B cell (primary cell): ENCODE measurements around the gene BLM. TPM values are rescaled to one million over a fixed set of nuclear protein-coding genes. Genes with fewer than 3 reads are reported as not detected.

Experiments used
- ATAC-seq: fragments of 200-7000 bp; cut with Tn5 transposase; one replicate; pipeline ENCODE4 v1.10.0; 2021; ENCODE audit warnings: low read depth, mild to moderate bottlenecking, moderate number of reproducible peaks, moderate library complexity
- CTCF ChIA-PET: fragments of 350-600 bp; sonication (Branson Sonifier 250); formaldehyde crosslinking; loops from one replicate; lab custom pipeline; 2021; ENCODE audit warnings: antibody characterized with exemption, inconsistent platforms; lab: Charles Lee
- POLR2A ChIA-PET: fragments of 350-600 bp; sonication (Branson Sonifier 250); formaldehyde crosslinking; loops from one replicate; lab custom pipeline; 2021; ENCODE audit warnings: antibody characterized with exemption; lab: Charles Lee
- DNase-seq: peaks from one replicate; pipeline ENCODE4 v3.0.0; 2013
- H2AFZ ChIP-seq: 2 replicates; pipeline ENCODE4 v1.6.1; 2012; ENCODE audit warnings: mild to moderate bottlenecking, low read depth, low read length; ENCODE audit not compliant: insufficient read depth, poor library complexity, severe bottlenecking
- H3K27ac ChIP-seq, 2 donors: 1 replicate in 1 of 2; 2 replicates in 1 of 2; pipeline ENCODE4 v1.5.1; 2012 to 2013; ENCODE audit warnings: low read length in 2 of 2, mild to moderate bottlenecking in 2 of 2, moderate library complexity in 1 of 2
- H3K27me3 ChIP-seq, 4 experiments: fragments of 200-600 bp in 1 of 4; sonication (generic) in 1 of 4; replicated peaks in 1 of 4; 1 replicate in 2 of 4; 2 replicates in 2 of 4; pipeline versions ENCODE4 v1.6.1 to v1.7.0; 2013 to 2016; ENCODE audit warnings: low read length in 3 of 4, mild to moderate bottlenecking in 2 of 4, mixed read lengths in 1 of 4, moderate library complexity in 1 of 4; ENCODE audit not compliant: insufficient read depth in 4 of 4, control insufficient read depth in 3 of 4; ENCODE audit errors: control extremely low read depth in 1 of 4
- H3K36me3 ChIP-seq, 2 experiments: replicated peaks in 1 of 2; 1 replicate in 1 of 2; 2 replicates in 1 of 2; pipeline versions ENCODE4 v1.6.1 to v1.7.1; 2013; ENCODE audit warnings: low read length in 1 of 2; ENCODE audit not compliant: insufficient read depth in 2 of 2, control insufficient read depth in 1 of 2; ENCODE audit errors: control extremely low read depth in 1 of 2, extremely low read depth in 1 of 2
- H3K4me1 ChIP-seq, 2 donors: fragments of 200-600 bp in 1 of 2; sonication (generic) in 1 of 2; 1 replicate in 1 of 2; 2 replicates in 1 of 2; pipeline versions ENCODE4 v1.5.1 to v1.6.1; 2013 to 2017; ENCODE audit warnings: low read length in 2 of 2; ENCODE audit not compliant: control insufficient read depth in 2 of 2, insufficient read depth in 2 of 2
- H3K4me2 ChIP-seq: replicated peaks from 2 replicates; pipeline ENCODE3; 2012; ENCODE audit warnings: mild to moderate bottlenecking, low read depth, low read length; ENCODE audit not compliant: poor library complexity, severe bottlenecking
- H3K4me3 ChIP-seq, 5 experiments: fragments of 200-600 bp in 1 of 5; sonication (generic) in 1 of 5; 1 replicate in 3 of 5; 2 replicates in 2 of 5; pipeline versions ENCODE4 v1.5.1 to v1.7.0; 2011 to 2016; ENCODE audit warnings: low read length in 4 of 5, mild to moderate bottlenecking in 4 of 5, low read depth in 2 of 5, control low read depth in 1 of 5, moderate library complexity in 1 of 5; ENCODE audit not compliant: insufficient read depth in 1 of 5; ENCODE audit errors: control extremely low read depth in 1 of 5, extremely low read depth in 1 of 5
- H3K79me2 ChIP-seq: fragments of 200-600 bp; sonication (generic); one replicate; pipeline ENCODE4 v1.6.0; 2016; ENCODE audit warnings: low read length; ENCODE audit not compliant: control insufficient read depth, insufficient read depth
- H3K9ac ChIP-seq: fragments of 200-600 bp; sonication (generic); 2 replicates; pipeline ENCODE4 v1.6.1; 2017; ENCODE audit warnings: mild to moderate bottlenecking, low read length, moderate library complexity
- H3K9me3 ChIP-seq, 3 donors: one replicate each; pipeline versions ENCODE4 v1.6.1 to v1.7.1; 2013; ENCODE audit warnings: low read length in 2 of 3; ENCODE audit not compliant: control insufficient read depth in 2 of 3, insufficient read depth in 1 of 3; ENCODE audit errors: control extremely low read depth in 1 of 3
- H4K20me1 ChIP-seq: 2 replicates; pipeline ENCODE4 v1.6.0; 2012; ENCODE audit warnings: mild to moderate bottlenecking, low read length; ENCODE audit not compliant: insufficient read depth, control insufficient read depth, poor library complexity, severe bottlenecking
- H3K27ac Mint-ChIP-seq: one replicate; pipeline ENCODE4 v1.8.0; 2021; ENCODE audit warnings: mixed read lengths
- H3K27me3 Mint-ChIP-seq: one replicate; pipeline ENCODE4 v1.8.0; 2021; ENCODE audit warnings: mixed read lengths
- H3K4me1 Mint-ChIP-seq: one replicate; pipeline ENCODE4 v1.8.0; 2021; ENCODE audit warnings: mixed read lengths
- H3K4me3 Mint-ChIP-seq: one replicate; pipeline ENCODE4 v1.8.0; 2021; ENCODE audit warnings: mixed read lengths
- H3K9me3 Mint-ChIP-seq: one replicate; pipeline ENCODE4 v1.8.0; 2022; ENCODE audit warnings: mixed read lengths; ENCODE audit not compliant: insufficient read depth
- EZH2 ChIP-seq: IDR thresholded peaks from 2 replicates; pipeline ENCODE4 v1.6.1; 2012; ENCODE audit warnings: borderline replicate concordance, low read depth, mild to moderate bottlenecking, moderate library complexity, low read length; ENCODE audit not compliant: insufficient read depth, poor library complexity, severe bottlenecking
- WGBS: methylation state at CpG from one replicate; pipeline ENCODE4 v1.1.5; 2013; ENCODE audit warnings: missing lambda C conversion rate; ENCODE audit not compliant: insufficient coverage; 5-methylcytosine and 5-hydroxymethylcytosine counted together
- intact Hi-C: fragments of 100-400 bp; cut with micrococcal nuclease; formaldehyde crosslinking; loops from one replicate; pipeline ENCODE4 v1.10.0; 2022
- polyA plus RNA-seq: library from polyadenylated mRNA; depleted of rRNA; stranded (reverse); fragments of >200 nt; gene quantifications from 2 replicates; pipeline ENCODE4 v1.2.3, GENCODE V29; 2012
- total RNA-seq, 2 donors: library from RNA; stranded (reverse); fragments of 120-200 nt in 1 of 2; gene quantifications; 1 replicate in 1 of 2; 2 replicates in 1 of 2; pipeline versions ENCODE4 v1.2.3 to v1.2.4, GENCODE V29; 2013 to 2022
- TF ChIP-seq, protein P1 (sequence below): fragments of 200-600 bp; IDR thresholded peaks from one replicate; pipeline ENCODE4 v1.8.0; 2022; ENCODE audit warnings: antibody characterized with exemption, mild to moderate bottlenecking

Gene BLM
- total and polyA plus RNA-seq, 2 donors (not counting 1 experiment from before 2014, with no cell fraction given), result 5.2 to 17.4 TPM

DNA sequence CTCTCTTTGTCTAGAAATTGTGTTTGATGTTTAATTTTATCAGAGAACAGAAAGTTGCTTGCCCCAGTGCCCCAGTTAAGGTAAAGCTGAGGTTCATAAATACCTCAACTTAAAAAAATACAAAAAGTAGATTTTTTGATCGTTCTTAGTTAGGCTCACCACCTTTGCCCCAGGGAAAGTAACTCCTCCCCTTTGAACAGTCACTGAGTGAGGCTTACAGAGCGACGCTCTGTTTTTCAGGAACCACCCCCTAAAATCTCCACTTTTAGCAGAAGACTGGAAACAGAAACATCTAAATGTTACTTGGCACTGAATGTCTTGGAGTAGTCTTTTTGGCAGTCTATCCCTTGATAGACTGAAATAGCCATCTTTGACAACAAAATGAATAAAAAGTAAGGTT lies 24.9 kb downstream of the BLM start:
- Histone ChIP-seq H3K9ac (no peak overlapping the region), H3K79me2 (peaks cover 39% of the 10 kb centered on the region), H3K27ac (no peak overlapping the region), H3K36me3 (peaks cover 0 to 1% of the 10 kb centered on the region in 2 experiments), H3K4me3 (no peak overlapping the region), H2AFZ (no peak overlapping the region), H3K27me3 (no peaks in the 10 kb centered on the region), H3K4me1 (no peaks in the 10 kb centered on the region), H4K20me1 (no peaks in the 10 kb centered on the region), H3K4me2 (no peak overlapping the region), H3K9me3 (no peaks in the 10 kb centered on the region)
- POLR2A ChIA-PET, result no interaction called here
- TF ChIP-seq, protein P1, sequence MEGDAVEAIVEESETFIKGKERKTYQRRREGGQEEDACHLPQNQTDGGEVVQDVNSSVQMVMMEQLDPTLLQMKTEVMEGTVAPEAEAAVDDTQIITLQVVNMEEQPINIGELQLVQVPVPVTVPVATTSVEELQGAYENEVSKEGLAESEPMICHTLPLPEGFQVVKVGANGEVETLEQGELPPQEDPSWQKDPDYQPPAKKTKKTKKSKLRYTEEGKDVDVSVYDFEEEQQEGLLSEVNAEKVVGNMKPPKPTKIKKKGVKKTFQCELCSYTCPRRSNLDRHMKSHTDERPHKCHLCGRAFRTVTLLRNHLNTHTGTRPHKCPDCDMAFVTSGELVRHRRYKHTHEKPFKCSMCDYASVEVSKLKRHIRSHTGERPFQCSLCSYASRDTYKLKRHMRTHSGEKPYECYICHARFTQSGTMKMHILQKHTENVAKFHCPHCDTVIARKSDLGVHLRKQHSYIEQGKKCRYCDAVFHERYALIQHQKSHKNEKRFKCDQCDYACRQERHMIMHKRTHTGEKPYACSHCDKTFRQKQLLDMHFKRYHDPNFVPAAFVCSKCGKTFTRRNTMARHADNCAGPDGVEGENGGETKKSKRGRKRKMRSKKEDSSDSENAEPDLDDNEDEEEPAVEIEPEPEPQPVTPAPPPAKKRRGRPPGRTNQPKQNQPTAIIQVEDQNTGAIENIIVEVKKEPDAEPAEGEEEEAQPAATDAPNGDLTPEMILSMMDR, result no peak
- TF ChIP-seq EZH2, result no peak
- no peaks in the 10 kb centered on the region for H3K27me3 Mint-ChIP-seq
- no CpG with 5 or more reads among the region's 3 CpGs for WGBS
- DNase-seq (no peak), ATAC-seq (no peak)
- H3K4me1 Mint-ChIP-seq, result peaks cover 4% of the 10 kb centered on the region
- peaks cover 4% of the 10 kb centered on the region for H3K9me3 Mint-ChIP-seq
- no peak overlapping the region for H3K27ac Mint-ChIP-seq
- intact Hi-C loops, result no loop called here
- H3K4me3 Mint-ChIP-seq, result no peak overlapping the region
- CTCF ChIA-PET, result no interaction called here

DNA sequence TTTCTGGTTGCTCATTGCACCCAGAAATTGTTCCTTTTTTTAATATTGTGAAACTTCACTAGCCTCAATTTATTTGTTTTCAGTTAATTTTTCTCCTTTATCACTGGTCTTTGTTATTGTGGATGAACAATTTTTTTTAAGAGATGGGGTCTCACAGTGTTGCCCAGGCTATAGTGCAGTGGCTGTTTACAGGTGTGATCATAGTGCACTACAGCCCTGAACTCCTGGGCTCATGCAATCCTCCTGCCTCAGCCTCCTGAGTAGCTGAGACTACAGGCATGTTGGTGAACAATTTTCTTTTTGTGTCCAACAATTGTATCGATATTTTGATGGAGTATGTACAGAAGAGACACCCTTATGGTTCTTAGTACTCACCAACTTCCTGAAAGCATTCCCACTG lies 26.3 kb downstream of the BLM start:
- H3K4me3 Mint-ChIP-seq, result no peak overlapping the region
- Histone ChIP-seq H3K4me2 (no peak overlapping the region), H3K27me3 (no peaks in the 10 kb centered on the region), H3K4me1 (no peaks in the 10 kb centered on the region), H4K20me1 (no peaks in the 10 kb centered on the region), H3K36me3 (peaks cover 0 to 1% of the 10 kb centered on the region in 2 experiments), H3K9ac (no peak overlapping the region), H3K79me2 (peaks cover 33% of the 10 kb centered on the region), H3K9me3 (no peaks in the 10 kb centered on the region), H2AFZ (no peak overlapping the region), H3K27ac (no peak overlapping the region), H3K4me3 (no peak overlapping the region)
- no peak overlapping the region for H3K27ac Mint-ChIP-seq
- no peak for DNase-seq
- peaks cover 4% of the 10 kb centered on the region for H3K9me3 Mint-ChIP-seq
- H3K4me1 Mint-ChIP-seq, result peaks cover 4% of the 10 kb centered on the region
- ATAC-seq, result no peak
- H3K27me3 Mint-ChIP-seq, result no peaks in the 10 kb centered on the region
- WGBS, result no CpG with 5 or more reads among the region's 1 CpG
- intact Hi-C loops, result no loop called here
- TF ChIP-seq, protein P1, result no peak
- no peak for TF ChIP-seq EZH2
- ChIA-PET CTCF (no interaction called here), POLR2A (no interaction called here)
